Left lung (tissue), 10 donors: ENCODE measurements around the gene SPIB. TPM values are rescaled to one million over a fixed set of nuclear protein-coding genes. Genes with fewer than 3 reads are reported as not detected.

Source experiments
- ATAC-seq: fragments of 200-7000 bp; cut with Tn5 transposase; one replicate; pipeline ENCODE4 v1.9.1; 2020; ENCODE audit warnings: moderate library complexity
- DNase-seq, 4 donors: peaks; one replicate each; pipeline ENCODE4 v3.0.0-alpha.2; 2013 to 2020
- H3K27ac ChIP-seq, 2 donors: fragments of 200-600 bp; sonication (generic) in 1 of 2; one replicate each; pipeline versions ENCODE4 v1.5.0 to v1.8.0; 2020 to 2021
- H3K27me3 ChIP-seq, 2 donors: fragments of 200-600 bp; sonication (generic) in 1 of 2; one replicate each; pipeline versions ENCODE4 v1.5.0 to v1.8.0; 2020 to 2021
- H3K36me3 ChIP-seq, 2 donors: fragments of 200-600 bp; sonication (generic) in 1 of 2; one replicate each; pipeline versions ENCODE4 v1.5.0 to v1.8.0; 2020 to 2021
- H3K4me1 ChIP-seq, 2 donors: fragments of 200-600 bp; one replicate each; pipeline ENCODE4 v1.8.0; 2021
- H3K4me3 ChIP-seq, 2 donors: fragments of 200-600 bp; sonication (generic) in 1 of 2; one replicate each; pipeline versions ENCODE4 v1.5.0 to v1.8.0; 2020 to 2021; ENCODE audit warnings: mild to moderate bottlenecking in 1 of 2
- H3K9me3 ChIP-seq, 2 donors: fragments of 200-600 bp; sonication (generic) in 1 of 2; one replicate each; pipeline versions ENCODE4 v1.5.0 to v1.8.0; 2020 to 2021
- CTCF ChIP-seq, 2 donors: fragments of 200-600 bp; sonication (generic) in 1 of 2; IDR thresholded peaks; one replicate each; pipeline versions ENCODE4 v1.5.0 to v1.8.0; 2021; ENCODE audit warnings: antibody characterized with exemption in 2 of 2
- intact Hi-C, 2 donors: fragments of 100-400 bp; cut with DNase I; formaldehyde crosslinking; loops; one replicate each; pipeline versions ENCODE4 v1.11.2 to v1.14.2; 2022
- polyA plus RNA-seq, 6 donors: library from polyadenylated mRNA; unstranded; fragments of 120-200 nt; gene quantifications; one replicate each; pipeline ENCODE4 v1.2.1, GENCODE V29; 2013; ENCODE audit not compliant: insufficient read length in 6 of 6
- total RNA-seq, 2 donors: library from RNA; stranded (reverse); fragmentation: NEBNext Ultra II Directional; extraction: Animal tissue kit (Norgen Biotek cat#: 25700); gene quantifications; one replicate each; pipeline ENCODE4 v1.2.1, GENCODE V29; 2021
- donor health status: DM: no; HTN: yes; CAD: no.
- donor health status: DM: no; HTN: no; CAD: no.

SPIB gene
- total and polyA plus RNA-seq, 8 donors, result 0.28 to 0.66 (median 0.51) TPM

GRCh38 chr19:50427318-50427925, 8.7 kb downstream of the SPIB start:
- no peak for DNase-seq
- no peak for ATAC-seq
- Histone ChIP-seq H3K36me3 (no peaks in the 10 kb centered on the region), H3K27me3 (peaks cover 0 to 34% of the 10 kb centered on the region in 2 donors), H3K27ac (peak overlapping the region; percentile 69 to 79), H3K4me1 (peaks cover 3 to 15% of the 10 kb centered on the region in 2 donors), H3K9me3 (no peaks in the 10 kb centered on the region), H3K4me3 (peak overlapping the region; percentile 17 to 24)
- intact Hi-C loops, result no loop called here
- TF ChIP-seq CTCF (IDR thresholded peaks at IDR 0.05), result no peak

DNA sequence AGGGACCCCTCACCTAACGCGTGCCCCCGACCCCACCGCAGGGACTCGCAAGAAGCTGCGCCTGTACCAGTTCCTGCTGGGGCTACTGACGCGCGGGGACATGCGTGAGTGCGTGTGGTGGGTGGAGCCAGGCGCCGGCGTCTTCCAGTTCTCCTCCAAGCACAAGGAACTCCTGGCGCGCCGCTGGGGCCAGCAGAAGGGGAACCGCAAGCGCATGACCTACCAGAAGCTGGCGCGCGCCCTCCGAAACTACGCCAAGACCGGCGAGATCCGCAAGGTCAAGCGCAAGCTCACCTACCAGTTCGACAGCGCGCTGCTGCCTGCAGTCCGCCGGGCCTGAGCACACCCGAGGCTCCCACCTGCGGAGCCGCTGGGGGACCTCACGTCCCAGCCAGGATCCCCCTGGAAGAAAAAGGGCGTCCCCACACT, 9.3 kb downstream of the SPIB start:
- peaks cover 0 to 34% of the 10 kb centered on the region in 2 donors for H3K27me3 ChIP-seq
- H3K4me3 ChIP-seq, result peak overlapping the region; percentile 17 to 24
- H3K9me3 ChIP-seq, result no peaks in the 10 kb centered on the region
- ATAC-seq (peak; percentile 83), DNase-seq (peak; percentile 76 to 98 (median 94))
- peaks cover 5 to 21% of the 10 kb centered on the region in 2 donors for H3K4me1 ChIP-seq
- no peak for TF ChIP-seq CTCF (IDR thresholded peaks at IDR 0.05)
- H3K27ac ChIP-seq, result peak overlapping the region; percentile 69 to 79
- intact Hi-C loops, result no loop called here
- no peaks in the 10 kb centered on the region for H3K36me3 ChIP-seq

GRCh38 chr19:50428772-50429463, 10.2 kb downstream of the SPIB start:
- ATAC-seq, result no peak
- peaks cover 0 to 36% of the 10 kb centered on the region in 2 donors for H3K27me3 ChIP-seq
- H3K4me1 ChIP-seq, result peaks cover 5 to 21% of the 10 kb centered on the region in 2 donors
- DNase-seq, result no peak
- no peaks in the 10 kb centered on the region for H3K9me3 ChIP-seq
- no peak overlapping the region for H3K27ac ChIP-seq
- intact Hi-C loops, result no loop called here
- H3K4me3 ChIP-seq, result no peak overlapping the region
- TF ChIP-seq CTCF (IDR thresholded peaks at IDR 0.05), result no peak
- H3K36me3 ChIP-seq, result no peaks in the 10 kb centered on the region

DNA sequence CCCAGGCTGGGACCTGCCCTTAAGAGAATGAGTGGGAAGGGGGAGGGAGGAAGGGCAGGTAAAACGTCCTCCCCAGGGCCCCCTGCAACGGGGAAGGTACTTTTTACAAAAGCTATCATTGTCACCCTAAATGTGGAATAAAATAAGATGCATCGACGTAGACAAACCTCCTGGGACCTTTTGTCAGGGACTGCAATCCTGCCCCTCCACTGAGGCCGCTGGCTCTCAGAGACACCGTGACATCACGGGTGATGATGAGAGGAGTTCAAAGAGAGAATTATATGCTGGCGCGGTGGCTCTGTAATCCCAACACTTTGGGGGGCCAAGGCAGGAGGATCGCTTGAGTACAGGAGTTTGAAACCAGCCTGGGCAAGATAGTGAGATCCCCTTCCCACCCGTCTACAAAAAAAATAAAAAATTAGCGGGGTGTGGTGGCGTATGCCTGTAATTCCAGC, 12.2 kb downstream of the SPIB start:
- Histone ChIP-seq H3K36me3 (no peaks in the 10 kb centered on the region), H3K27me3 (peaks cover 0 to 42% of the 10 kb centered on the region in 2 donors), H3K9me3 (no peaks in the 10 kb centered on the region), H3K4me3 (peak overlapping the region; percentile 55 to 66), H3K4me1 (peaks cover 5 to 21% of the 10 kb centered on the region in 2 donors), H3K27ac (peak overlapping the region; percentile 40 to 65)
- DNase-seq, result peak in 1 of 4 donors; percentile 21
- ATAC-seq, result no peak
- no peak for TF ChIP-seq CTCF (IDR thresholded peaks at IDR 0.05)
- intact Hi-C loops, result no loop called here
